HG02763 (cell line): ENCODE measurements around the gene CRMP1.

Experiments
- ATAC-seq: cut with Tn5 transposase; IDR thresholded peaks from one replicate; pipeline ENCODE4 v1.9.1; 2021; ENCODE audit warnings: mild to moderate bottlenecking, moderate library complexity; ENCODE audit not compliant: unreplicated experiment

Gene CRMP1

DNA sequence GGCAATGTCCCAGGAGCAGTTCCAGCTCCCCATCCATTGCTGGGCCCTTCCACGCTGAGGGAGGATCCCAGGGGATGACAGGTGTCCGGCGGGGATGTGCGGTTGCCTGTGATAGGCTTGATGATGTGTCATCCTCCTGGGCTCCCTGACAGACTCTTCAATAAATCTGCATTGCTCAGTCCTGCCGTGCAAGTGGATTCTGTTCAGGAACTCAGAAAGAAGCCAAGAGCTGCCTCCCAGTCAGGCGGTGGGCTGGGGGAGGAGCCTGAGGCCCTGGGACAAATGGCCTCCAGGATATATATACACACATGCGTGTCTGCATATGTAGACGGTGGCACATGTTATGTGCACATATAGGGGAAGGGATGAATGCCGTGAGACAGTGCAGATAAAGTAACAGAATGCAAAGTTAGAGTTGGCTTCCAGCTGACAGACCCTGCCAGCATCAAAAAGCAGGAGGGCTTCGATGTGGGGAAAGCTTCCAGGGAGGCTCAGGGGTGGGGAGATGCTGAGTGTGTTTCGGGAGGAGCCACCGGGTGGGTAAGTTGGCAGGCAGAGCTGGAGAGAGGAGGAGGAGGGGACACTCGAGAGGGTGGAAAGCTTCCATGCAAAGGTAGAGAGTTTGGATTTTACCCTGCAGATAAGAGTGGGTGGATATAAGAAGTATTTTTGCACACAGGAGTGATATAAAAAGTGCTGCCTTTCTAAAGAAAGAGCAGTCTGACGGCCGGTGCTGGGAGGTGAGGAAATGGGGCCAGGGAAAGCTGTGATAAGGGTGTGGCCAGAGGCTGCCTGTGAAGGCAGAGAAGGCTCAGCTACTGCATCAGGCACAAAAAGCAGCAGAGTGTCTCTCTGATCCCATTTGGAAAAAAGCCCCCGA is 28.5 kb upstream of the CRMP1 start:
- ATAC-seq = no peak

DNA sequence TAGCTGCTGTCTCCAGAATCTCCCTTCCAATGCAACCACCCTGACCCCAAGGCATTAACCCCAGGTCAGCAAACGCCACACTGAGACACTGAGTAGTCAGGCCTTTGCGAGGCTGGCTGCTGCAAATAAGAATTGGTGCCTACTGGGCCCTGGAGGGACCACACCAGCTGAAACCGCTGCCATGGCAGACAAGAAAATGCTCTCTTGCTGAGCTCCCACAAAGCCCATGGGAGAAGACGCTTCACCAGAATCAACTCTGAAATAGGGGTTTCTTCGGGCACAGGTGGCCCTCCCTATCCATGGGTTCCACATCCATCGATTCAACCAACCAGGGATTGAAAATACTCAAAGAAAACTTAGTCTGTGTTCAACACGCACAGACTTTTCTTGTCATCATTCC is 26.7 kb upstream of the CRMP1 start:
- no peak for ATAC-seq

DNA sequence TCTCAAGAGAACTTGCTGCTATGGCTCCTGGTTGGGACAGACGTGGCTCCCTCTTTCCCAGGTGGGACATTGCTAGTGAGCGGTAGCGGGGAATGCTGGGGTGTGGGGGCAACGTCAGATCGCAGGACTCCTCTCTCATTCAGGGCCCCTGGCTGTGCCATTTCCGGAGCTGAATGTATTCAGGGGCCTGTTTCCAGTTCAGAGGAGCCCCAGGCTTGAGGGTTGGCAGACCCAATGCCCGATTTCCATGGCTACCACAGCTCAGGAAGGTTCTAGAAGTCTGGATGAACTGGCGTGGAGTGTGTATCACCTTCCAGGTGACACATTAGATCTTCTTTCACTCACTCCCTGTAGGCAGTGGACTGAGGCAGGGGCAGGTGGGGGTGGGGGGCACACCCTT is 26.2 kb upstream of the CRMP1 start:
- ATAC-seq = no peak

DNA sequence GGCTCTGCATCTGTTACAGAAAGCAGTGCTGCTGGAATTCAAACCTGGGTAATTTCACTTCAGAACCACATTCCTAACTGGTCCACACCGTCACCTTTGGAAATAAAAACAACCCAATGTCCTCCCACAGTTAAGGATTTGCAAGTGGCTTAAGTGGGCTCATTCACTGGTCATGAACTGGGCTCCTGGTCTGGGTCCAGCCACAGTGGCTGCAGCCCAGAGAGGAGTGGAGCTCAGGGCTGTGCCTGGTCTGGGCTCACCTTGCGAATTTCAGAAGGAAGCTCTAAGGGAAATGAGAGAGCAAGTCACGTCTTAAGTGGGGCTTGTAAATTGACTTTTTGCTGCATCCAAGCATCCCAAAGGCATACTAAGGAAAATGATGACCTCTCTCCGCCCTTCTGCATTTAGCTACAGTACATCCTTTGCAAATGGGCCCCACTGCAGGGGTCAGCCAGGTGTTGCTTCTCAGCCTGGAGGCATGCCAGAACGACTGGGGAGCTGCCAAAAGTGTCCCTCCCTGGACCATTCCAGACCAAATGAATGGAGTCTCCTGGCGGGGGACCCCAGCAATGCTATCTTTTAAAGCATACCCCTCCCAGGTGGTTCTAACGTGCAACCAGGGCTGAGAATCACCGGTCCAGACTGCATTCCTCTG is 25.6 kb upstream of the CRMP1 start:
- ATAC-seq = no peak

DNA sequence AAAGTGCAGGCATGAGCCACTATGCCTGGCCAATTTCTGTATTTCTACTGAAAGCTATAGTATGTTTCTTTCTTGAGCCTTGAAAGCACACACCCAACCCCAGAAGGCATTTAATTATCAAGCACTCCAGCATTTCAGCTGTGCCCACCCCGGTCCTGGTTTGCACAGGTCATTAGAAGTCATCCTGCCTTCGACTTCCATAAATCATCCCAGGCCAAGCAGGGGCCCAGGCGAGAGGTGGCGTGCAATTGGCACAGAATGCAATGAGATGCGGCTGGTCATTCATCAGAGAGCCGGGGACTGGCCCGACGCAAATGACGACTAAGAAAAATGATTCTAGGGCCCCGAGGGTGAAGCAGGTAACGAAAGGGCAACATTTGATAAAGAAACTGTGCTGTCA is 24.8 kb upstream of the CRMP1 start:
- ATAC-seq = no peak

DNA sequence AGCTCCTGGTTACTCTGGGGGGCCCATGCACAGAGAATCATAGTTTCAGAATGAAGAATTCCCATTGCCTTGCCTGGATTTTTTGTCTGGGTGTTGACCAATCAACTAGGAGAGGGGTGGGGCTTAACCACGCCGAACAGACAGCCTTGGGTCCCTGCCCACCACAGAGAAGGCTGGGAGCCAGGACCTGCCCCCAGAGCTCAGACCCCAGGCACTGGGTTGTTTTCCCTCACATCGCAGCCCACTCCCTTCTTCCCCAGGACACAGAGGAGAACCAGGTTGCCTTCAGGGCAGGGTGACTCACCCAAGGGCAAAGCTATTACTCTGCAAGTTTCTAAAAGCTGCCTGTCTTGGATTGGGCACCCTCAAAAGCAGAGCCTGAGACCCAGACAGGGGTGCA is 23.3 kb upstream of the CRMP1 start:
- no peak for ATAC-seq

DNA sequence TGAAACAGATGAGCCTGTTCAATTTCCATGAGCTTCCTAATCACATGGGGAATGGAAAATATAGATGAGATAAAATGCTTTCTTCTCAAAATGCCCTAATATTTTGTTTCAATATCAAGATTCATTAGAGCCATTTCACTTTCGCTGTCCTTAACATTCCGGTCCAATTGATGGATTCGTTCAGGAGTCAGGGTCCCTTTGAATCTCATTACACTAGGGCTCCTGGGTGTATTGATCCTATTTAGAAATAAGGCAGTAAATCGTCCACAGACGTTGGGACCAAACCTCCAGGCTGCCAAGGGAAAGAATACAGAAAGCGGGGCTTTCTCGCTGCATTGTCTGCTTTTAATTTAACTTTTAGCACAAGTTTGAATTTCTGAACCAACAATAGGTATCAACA is 20.6 kb upstream of the CRMP1 start:
- no peak for ATAC-seq

DNA sequence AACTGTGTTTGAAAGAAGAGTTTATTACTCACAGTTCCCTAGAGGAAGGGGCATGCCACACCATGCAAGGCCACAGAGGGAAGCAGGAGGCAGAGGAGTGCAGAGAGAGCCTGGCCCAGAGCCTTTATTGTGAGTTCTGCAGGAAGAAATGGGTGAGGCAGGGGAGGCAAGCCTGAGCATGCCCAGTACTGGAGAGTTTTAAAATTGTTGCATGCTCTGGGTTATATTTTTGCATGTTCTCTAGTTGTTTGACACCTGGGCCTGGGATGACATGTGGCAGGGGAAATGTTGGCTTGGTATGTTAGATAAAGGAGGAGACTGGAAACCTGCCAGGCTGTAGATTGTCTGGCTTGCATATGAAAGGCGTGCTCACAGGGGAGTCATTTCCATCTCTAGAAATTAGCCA is 19.7 kb upstream of the CRMP1 start:
- ATAC-seq = no peak

DNA sequence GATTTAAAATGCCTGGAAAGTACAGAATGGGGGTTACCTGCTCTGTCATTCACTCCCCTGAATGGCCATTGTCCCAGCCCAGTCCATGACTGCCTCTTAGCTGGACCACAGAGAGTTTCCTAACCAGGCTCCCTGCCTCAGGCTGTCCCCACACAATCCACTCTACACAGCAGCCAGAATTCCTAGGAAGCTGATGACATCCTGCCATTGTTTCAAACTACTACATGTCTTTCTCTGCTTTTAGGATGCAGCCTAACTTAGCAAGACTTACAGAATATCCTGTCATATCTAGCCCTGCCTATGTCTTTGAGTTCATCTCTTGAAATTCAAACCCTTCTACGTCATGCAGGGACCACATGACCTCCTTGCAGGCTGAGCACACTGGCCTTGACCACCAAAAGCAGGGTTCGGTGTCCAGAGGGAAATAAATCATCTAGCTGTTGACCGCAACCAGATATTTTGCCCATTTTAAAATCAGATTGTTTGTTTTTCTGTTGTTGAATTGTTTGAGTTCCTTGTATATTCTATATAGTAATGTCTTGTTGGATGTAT is 16.1 kb upstream of the CRMP1 start:
- ATAC-seq = no peak

DNA sequence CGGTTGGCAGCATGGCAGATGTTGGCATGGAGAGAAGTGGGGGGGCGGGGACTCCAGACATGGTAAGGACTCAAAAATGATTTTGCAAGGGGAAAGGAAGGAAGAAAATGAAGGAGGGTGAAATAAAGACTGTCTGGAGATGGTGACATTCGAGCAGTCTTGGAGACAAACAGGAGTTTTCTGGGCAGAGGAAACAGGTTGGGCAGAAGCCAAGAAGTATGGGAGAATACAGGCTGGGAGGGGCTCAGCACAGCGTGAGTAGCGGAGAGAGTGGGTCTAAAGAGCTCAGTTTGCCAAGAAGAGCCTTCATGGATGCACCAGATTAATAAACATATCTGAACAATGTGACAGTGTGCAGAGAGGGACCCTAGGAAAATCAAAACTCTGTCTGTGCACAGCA is 13.3 kb upstream of the CRMP1 start:
- ATAC-seq = no peak

DNA sequence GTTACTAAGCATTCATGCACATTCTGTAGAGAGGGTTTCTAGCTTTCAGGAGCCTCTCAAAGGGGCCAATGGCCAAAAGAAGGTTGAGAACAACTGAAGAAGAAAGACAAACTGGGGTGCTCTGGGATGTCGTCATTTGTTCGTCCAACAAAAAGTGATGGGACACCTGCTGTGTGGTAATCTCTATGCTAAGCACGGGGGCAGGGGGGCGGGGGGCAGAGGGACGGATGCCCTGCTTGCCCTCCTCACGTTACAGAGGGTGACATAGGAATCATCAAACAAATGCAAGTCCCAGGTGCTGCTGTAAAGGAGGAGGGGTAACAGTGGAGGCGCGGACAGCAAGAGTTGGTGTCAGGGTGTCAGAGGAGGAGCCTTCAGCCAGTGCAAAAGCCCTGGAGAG is 12.8 kb upstream of the CRMP1 start:
- no peak for ATAC-seq

DNA sequence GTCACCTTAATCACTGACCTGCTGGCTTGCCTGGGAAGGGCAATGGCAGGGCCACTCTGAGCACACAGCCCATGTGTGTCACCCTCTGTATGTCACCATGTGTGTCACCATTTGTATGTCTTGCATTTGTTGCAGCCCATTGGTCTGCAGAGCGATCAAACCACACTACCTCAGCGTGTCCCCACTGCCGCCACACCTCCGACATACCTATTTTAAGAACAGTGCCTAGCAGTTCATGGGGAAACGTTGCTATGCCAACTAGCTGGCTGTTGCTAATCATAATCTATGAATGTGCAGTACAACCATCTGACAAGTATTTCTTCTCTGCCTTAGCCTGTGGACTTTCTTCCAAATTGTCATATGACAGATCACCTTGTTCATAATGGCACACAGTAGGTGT is 8.0 kb upstream of the CRMP1 start:
- ATAC-seq = no peak

DNA sequence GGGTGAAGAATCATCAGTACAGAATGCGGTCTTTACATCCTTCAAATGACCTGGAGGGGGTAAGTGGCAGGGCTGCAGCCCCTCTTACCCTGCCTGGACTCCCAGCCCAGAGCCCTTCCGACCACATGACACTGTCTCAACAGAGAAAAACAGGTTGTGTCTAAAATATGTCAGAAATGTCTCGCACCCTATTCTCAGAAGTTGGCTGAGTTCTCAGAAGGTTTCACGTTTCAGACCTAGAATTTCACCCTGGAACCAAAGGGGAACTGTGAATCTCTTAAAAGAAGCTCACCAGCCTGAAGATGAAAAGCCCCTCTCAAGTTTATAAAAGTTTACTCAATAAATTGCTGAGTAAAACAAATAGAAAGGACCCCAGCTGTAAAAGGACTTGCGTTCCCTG is 7.0 kb upstream of the CRMP1 start:
- ATAC-seq = no peak

DNA sequence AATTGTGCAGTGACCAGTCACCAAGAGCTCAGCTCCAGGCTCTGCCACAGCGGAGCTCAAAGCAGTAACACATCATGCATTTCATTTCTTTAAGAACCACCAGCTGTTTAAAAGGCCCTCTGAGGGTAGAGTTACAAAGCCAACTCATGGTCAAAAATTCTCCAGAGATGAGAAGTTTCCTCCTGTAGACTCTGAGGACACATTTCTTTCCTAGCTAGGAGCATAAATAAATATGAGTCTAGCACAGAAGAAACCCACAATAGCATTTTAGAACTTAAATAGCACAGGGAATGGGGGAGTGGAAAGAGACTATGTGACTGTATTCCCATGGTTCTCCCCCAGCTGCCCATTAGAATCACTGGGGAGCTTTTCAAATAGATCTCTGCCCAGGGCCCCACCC is 6.5 kb upstream of the CRMP1 start:
- ATAC-seq = no peak

DNA sequence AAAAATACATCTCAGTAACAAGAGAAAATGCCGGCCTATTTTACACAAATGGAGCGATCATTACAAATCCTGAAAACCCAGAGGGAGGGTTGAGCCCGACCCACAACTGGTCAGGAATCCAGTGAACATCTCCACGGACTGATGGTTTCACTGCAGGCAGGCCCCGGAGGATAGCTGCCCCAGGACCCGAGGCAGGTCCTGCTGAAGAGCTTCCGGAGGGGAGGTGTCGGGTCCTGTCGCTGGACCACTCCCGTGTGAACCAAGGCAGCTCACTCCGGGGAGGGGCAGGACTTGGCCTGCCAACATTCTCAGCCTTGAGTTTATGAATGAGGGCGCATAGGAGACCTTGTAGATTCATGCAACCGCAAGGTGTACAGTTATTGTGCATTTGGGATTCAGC is 4.8 kb upstream of the CRMP1 start:
- no peak for ATAC-seq

DNA sequence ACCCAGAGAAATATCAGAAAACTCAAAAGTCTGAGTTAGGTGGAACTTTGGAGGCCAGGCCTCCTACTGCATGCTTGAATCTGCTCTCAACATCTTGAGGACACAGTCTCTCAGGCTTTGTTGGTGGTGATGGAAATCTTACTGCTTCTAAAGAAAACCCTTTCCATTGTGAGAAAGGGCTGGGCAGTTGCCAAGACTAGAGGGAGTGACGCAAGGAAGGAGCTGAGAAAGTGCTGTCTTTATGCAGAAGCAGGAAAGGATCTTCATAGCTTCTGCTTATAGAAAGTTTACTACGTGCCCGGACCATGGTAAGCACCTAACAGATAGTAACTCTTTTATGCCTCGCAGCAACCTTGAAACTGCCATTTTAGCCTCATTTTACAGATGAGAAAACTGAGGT is 2.4 kb upstream of the CRMP1 start:
- ATAC-seq = no peak

DNA sequence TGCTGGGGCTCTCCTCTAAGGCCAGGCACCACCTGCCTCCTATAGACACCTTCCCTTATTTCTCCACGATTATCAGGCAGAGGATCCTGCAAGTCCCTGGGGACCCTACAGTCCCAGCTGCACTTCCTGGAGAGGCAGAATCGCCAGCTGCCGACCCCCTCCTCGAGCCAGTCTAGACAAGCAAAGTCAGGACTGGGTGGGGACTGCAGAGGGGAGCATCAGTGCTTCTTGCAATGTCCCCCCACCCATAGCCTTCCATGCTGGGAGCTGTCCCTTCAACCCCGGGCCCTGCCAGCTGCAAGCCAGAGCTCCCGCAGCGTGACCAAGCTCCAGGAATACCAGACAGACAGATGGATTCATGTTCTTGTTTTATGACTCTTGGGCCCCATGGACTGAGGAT is 1.4 kb upstream of the CRMP1 start:
- ATAC-seq = no peak

DNA sequence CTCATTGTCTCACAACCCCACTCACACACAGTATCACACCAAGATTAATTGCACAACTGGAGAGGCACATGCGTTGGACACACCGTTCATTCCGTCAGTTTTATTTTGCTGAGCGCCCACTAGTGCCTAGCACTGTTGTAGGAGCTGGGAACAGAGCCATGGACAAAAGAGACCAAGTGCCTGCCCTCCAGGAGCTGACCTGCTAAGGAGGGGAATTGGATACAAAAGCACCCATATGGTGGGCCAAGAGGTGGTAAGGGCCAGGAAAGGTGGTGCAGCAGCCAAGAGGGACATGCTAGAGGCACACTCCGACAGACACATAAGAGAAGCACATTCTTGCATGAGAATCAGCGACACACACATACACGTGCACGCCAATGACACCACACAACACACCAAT is 705 bp upstream of the CRMP1 start:
- ATAC-seq = no peak

DNA sequence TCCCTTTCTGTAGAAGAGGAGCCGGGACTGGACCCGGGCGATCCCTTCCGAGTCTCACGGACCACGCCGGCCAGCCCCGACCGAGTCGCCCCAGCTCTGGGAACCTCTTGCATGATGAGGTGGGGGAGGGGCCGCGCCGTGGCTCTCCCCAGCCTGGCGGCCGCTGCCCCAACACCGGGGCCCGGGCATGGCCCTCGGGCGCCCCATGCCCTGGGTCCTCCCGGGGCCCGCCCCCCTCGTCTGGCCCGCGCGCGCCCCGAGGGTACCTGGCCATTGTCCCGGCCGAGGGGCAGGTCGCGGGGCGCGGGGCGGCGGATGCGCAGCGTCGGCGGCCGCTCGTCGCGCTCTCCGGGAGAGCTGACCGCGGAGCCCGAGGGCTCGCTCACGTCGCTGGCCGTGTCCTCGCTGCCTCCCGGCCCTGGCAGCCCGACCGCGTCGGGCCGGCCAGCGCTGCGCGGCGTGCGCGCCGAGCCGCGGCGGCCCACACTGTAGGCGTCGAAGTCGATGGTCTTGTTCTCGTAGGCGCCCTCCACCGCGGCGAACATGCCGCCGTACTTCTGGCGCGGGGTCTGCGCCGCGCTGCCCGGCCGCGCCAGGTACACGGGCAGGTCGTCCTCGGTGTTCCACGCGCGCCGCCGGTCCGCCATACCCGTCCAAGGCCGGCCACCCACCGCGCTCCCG is 423 bp downstream of the CRMP1 start:
- ATAC-seq = no peak

DNA sequence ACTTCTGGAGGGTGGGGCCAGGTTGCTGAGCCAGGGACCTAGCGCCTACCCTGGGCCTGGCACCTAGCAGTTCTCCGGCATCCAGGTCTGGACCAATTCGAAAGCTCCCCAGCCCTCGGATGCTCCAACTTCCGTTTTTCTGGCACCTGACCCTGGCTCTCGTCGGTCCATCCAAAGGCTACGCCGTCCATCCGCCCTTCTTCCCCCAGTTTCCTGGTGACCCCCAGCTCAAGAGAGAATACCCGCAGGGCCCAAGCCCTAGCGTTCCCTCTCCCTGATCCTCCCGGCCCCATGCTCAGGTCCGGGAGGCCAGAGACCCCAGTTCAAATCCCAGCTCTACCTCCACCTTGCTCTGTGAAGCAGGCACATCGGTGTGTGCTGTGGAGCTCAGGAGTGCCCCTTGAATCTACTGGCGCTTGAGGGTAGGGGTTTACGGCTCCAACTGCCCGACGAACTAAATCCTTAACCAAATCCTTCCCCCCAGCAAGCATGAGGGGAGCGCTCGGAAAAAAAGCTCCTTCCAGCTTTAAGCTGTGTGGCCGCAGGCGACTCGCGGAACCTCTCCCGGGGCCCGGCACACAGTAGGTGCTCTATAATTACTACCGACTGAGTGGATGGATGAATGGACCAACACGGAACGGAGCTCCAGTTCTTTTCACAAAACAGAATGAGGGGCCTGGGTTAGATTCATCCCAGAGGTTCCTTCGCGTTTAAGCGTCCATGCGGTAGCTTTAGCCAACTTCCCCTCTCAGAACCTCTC is 1.1 kb downstream of the CRMP1 start:
- no peak for ATAC-seq
